Neuronal stem cell (in vitro differentiated cells): ENCODE measurements around the gene PTPRM.

Experiments
- DNase-seq: peaks from one replicate; pipeline ENCODE4 v3.0.0-alpha.2; 2013; ENCODE audit warnings: low spot score
- H2AFZ ChIP-seq: one replicate; pipeline ENCODE4 v1.6.1; 2013; ENCODE audit warnings: mild to moderate bottlenecking, low read length, inconsistent platforms
- H2AK5ac ChIP-seq: 2 replicates; pipeline ENCODE4 v1.6.1; 2013; ENCODE audit warnings: low read depth, mild to moderate bottlenecking, inconsistent platforms, low read length, moderate library complexity, mixed read lengths
- H2BK120ac ChIP-seq: 2 replicates; pipeline ENCODE4 v1.6.1; 2013; ENCODE audit warnings: low read depth, mild to moderate bottlenecking, inconsistent platforms, low read length, moderate library complexity, mixed read lengths
- H2BK12ac ChIP-seq: one replicate; pipeline ENCODE4 v1.6.1; 2013; ENCODE audit warnings: low read length, inconsistent platforms
- H2BK15ac ChIP-seq: 2 replicates; pipeline ENCODE4 v1.6.1; 2013; ENCODE audit warnings: mild to moderate bottlenecking, low read length, inconsistent platforms, mixed read lengths
- H2BK5ac ChIP-seq: one replicate; pipeline ENCODE4 v1.6.1; 2013; ENCODE audit warnings: inconsistent platforms, mild to moderate bottlenecking, low read length, moderate library complexity
- H3K14ac ChIP-seq: one replicate; pipeline ENCODE4 v1.6.1; 2013; ENCODE audit warnings: low read length, inconsistent platforms
- H3K18ac ChIP-seq: 2 replicates; pipeline ENCODE4 v1.6.1; 2013; ENCODE audit warnings: low read length, inconsistent platforms
- H3K23ac ChIP-seq: 2 replicates; pipeline ENCODE4 v1.6.1; 2013; ENCODE audit warnings: low read depth, mild to moderate bottlenecking, mixed read lengths, low read length, inconsistent platforms; ENCODE audit not compliant: poor library complexity
- H3K27ac ChIP-seq: replicated peaks from 3 replicates; pipeline ENCODE4 v1.5.1; 2013; ENCODE audit warnings: low read length, inconsistent platforms
- H3K27me3 ChIP-seq, 3 experiments: 2 replicates each; pipeline ENCODE4 v1.6.1; 2013; ENCODE audit warnings: low read length in 3 of 3, mild to moderate bottlenecking in 2 of 3, inconsistent platforms in 1 of 3, low read depth in 1 of 3, mixed read lengths in 1 of 3, moderate library complexity in 1 of 3; ENCODE audit not compliant: control insufficient read depth in 3 of 3, insufficient read depth in 3 of 3
- H3K36me3 ChIP-seq, 2 donors: replicated peaks in 1 of 2; 2 replicates each; pipeline ENCODE4 v1.6.1; 2013; ENCODE audit warnings: low read length in 2 of 2; ENCODE audit not compliant: control insufficient read depth in 2 of 2, insufficient read depth in 2 of 2
- H3K4ac ChIP-seq: 2 replicates; pipeline ENCODE4 v1.6.1; 2013; ENCODE audit warnings: inconsistent platforms, mild to moderate bottlenecking, low read length, moderate library complexity
- H3K4me1 ChIP-seq, 2 donors: 1 replicate in 1 of 2; 2 replicates in 1 of 2; pipeline ENCODE4 v1.6.1; 2013; ENCODE audit warnings: low read length in 2 of 2, low read depth in 1 of 2; ENCODE audit not compliant: control insufficient read depth in 2 of 2, insufficient read depth in 1 of 2
- H3K4me2 ChIP-seq: one replicate; pipeline ENCODE4 v1.6.1; 2013; ENCODE audit warnings: mild to moderate bottlenecking, low read length, inconsistent platforms; ENCODE audit not compliant: insufficient read depth, poor library complexity, severe bottlenecking
- H3K4me3 ChIP-seq, 2 donors: 2 replicates each; pipeline ENCODE4 v1.5.1; 2013; ENCODE audit warnings: low read length in 2 of 2, mild to moderate bottlenecking in 2 of 2, inconsistent platforms in 1 of 2, moderate library complexity in 1 of 2
- H3K79me1 ChIP-seq: one replicate; pipeline ENCODE4 v1.6.1; 2013; ENCODE audit warnings: low read depth, mild to moderate bottlenecking, inconsistent platforms, low read length, moderate library complexity
- H3K9ac ChIP-seq: one replicate; pipeline ENCODE4 v1.6.1; 2013; ENCODE audit warnings: mild to moderate bottlenecking, low read depth, low read length, inconsistent platforms; ENCODE audit not compliant: poor library complexity
- H3K9me3 ChIP-seq, 2 donors: replicated peaks in 1 of 2; 2 replicates each; pipeline versions ENCODE3 to v1.6.1; 2013; ENCODE audit warnings: low read length in 2 of 2, mild to moderate bottlenecking in 2 of 2, inconsistent platforms in 1 of 2, low read depth in 1 of 2, mixed read lengths in 1 of 2, moderate library complexity in 1 of 2; ENCODE audit not compliant: control insufficient read depth in 2 of 2, insufficient read depth in 1 of 2
- H4K8ac ChIP-seq: one replicate; pipeline ENCODE4 v1.6.1; 2013; ENCODE audit warnings: low read depth, mild to moderate bottlenecking, inconsistent platforms, low read length, moderate library complexity
- H4K91ac ChIP-seq: one replicate; pipeline ENCODE4 v1.6.1; 2013; ENCODE audit warnings: low read length, low read depth, mild to moderate bottlenecking, inconsistent platforms; ENCODE audit not compliant: poor library complexity
- WGBS, 2 donors: extraction: QIAGEN DNeasy Blood & Tissue Kit; methylation state at CpG; one replicate each; pipeline ENCODE4 v1.1.7; 2013; ENCODE audit warnings: missing lambda C conversion rate in 2 of 2, mixed read lengths in 1 of 2; ENCODE audit not compliant: insufficient read length in 2 of 2, insufficient replicate concordance in 1 of 2; ENCODE audit errors: extremely low coverage in 2 of 2; 5-methylcytosine and 5-hydroxymethylcytosine counted together

Gene PTPRM

DNA sequence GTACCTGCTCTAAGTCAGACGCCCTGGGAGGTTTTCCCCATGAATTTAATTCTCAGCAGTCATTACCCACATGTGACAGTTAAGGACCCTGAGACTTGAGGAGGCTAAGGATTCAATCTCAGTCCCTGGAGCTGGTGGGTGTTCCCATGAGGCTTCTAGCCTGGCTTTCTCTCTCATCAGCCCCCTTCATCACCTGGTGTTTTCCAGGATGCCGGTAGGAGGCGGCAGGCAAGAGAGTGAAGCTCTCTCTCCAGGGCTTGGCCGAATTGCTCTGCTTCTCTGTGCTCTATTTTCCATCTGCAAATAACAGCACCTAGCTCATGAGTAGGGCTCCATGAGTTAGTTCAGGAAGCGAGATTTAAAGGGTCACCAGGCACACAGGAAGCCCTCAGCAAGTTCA is 241.9 kb downstream of the PTPRM start:
- Histone ChIP-seq H4K8ac (no peak overlapping the region), H3K4me2 (no peak overlapping the region), H3K27me3 (no peaks in the 10 kb centered on the region), H3K4ac (no peak overlapping the region), H3K14ac (no peak overlapping the region), H2BK5ac (no peak overlapping the region), H2AFZ (no peak overlapping the region), H2BK120ac (no peak overlapping the region), H3K18ac (peak overlapping the region; percentile 72), H3K4me3 (no peak overlapping the region), H3K79me1 (no peaks in the 10 kb centered on the region), H3K23ac (peak overlapping the region; percentile 28), H2AK5ac (no peak overlapping the region), H4K91ac (no peak overlapping the region), H2BK12ac (no peak overlapping the region), H3K27ac (no peak overlapping the region), H2BK15ac (no peak overlapping the region), H3K36me3 (no peaks in the 10 kb centered on the region), H3K9ac (no peak overlapping the region), H3K4me1 (peaks cover 5 to 10% of the 10 kb centered on the region in 2 donors), H3K9me3 (peaks cover under 1 to 15% of the 10 kb centered on the region in 2 donors)
- WGBS, 2 donors: no CpG with 5 or more reads among the region's 5 CpGs
- DNase-seq: no peak

- H3K4me3 ChIP-seq: no peak overlapping the region
- no peak overlapping the region for H3K27ac ChIP-seq
Observed at GRCh38 chr18:7809455-7809854, 242.3 kb downstream of the PTPRM start.

GRCh38 chr18:7809978-7810377 is 242.9 kb downstream of the PTPRM start:
- H3K9ac ChIP-seq: no peak overlapping the region
- no peak for DNase-seq
- H3K4me2 ChIP-seq: no peak overlapping the region
- H3K23ac ChIP-seq: no peak overlapping the region
- no peak overlapping the region for H3K4me3 ChIP-seq
- H2BK12ac ChIP-seq: no peak overlapping the region
- no peak overlapping the region for H2BK15ac ChIP-seq
- H3K4ac ChIP-seq: no peak overlapping the region
- no peak overlapping the region for H2AFZ ChIP-seq
- H3K27ac ChIP-seq: no peak overlapping the region
- H4K91ac ChIP-seq: no peak overlapping the region
- H3K18ac ChIP-seq: no peak overlapping the region
- no peaks in the 10 kb centered on the region for H3K36me3 ChIP-seq
- H2AK5ac ChIP-seq: no peak overlapping the region
- H3K27me3 ChIP-seq: no peaks in the 10 kb centered on the region
- peaks cover 7 to 25% of the 10 kb centered on the region in 2 donors for H3K9me3 ChIP-seq
- H2BK5ac ChIP-seq: no peak overlapping the region
- H3K4me1 ChIP-seq: peaks cover 5 to 10% of the 10 kb centered on the region in 2 donors
- no peaks in the 10 kb centered on the region for H3K79me1 ChIP-seq
- H4K8ac ChIP-seq: no peak overlapping the region
- H2BK120ac ChIP-seq: no peak overlapping the region
- no CpG with 5 or more reads among the region's 5 CpGs for WGBS, 2 donors
- no peak overlapping the region for H3K14ac ChIP-seq

More at GRCh38 chr18:7809455-7809854, 242.3 kb downstream of the PTPRM start:
- WGBS, 2 donors: no CpG with 5 or more reads among the region's 6 CpGs
- Histone ChIP-seq H3K79me1 (no peaks in the 10 kb centered on the region), H3K27me3 (no peaks in the 10 kb centered on the region), H3K14ac (no peak overlapping the region), H3K36me3 (no peaks in the 10 kb centered on the region), H3K18ac (peak overlapping the region; percentile 72), H2BK12ac (no peak overlapping the region), H4K8ac (no peak overlapping the region), H3K9ac (peak overlapping the region; percentile 45), H3K23ac (peak overlapping the region; percentile 28), H4K91ac (no peak overlapping the region), H3K4ac (no peak overlapping the region), H2BK120ac (no peak overlapping the region), H2BK5ac (no peak overlapping the region), H2AK5ac (no peak overlapping the region), H2BK15ac (no peak overlapping the region), H3K4me2 (no peak overlapping the region), H3K4me1 (peaks cover 5 to 10% of the 10 kb centered on the region in 2 donors), H3K9me3 (peaks cover 5 to 19% of the 10 kb centered on the region in 2 donors), H2AFZ (no peak overlapping the region)
- no peak for DNase-seq

- Histone ChIP-seq H3K18ac (no peak overlapping the region), H3K14ac (no peak overlapping the region), H2AK5ac (no peak overlapping the region), H2BK15ac (no peak overlapping the region), H3K4me2 (no peak overlapping the region), H3K27me3 (no peaks in the 10 kb centered on the region), H4K91ac (no peak overlapping the region), H3K79me1 (no peaks in the 10 kb centered on the region), H2BK120ac (no peak overlapping the region), H3K4me1 (peaks cover 5 to 10% of the 10 kb centered on the region in 2 donors), H3K36me3 (no peaks in the 10 kb centered on the region), H3K4me3 (no peak overlapping the region), H3K9ac (no peak overlapping the region), H3K23ac (no peak overlapping the region), H3K4ac (no peak overlapping the region), H2AFZ (no peak overlapping the region), H3K27ac (no peak overlapping the region), H2BK12ac (no peak overlapping the region), H4K8ac (no peak overlapping the region), H3K9me3 (peaks cover 9 to 32% of the 10 kb centered on the region in 2 donors), H2BK5ac (no peak overlapping the region)
- DNase-seq: no peak
- WGBS, 2 donors: no CpG with 5 or more reads among the region's 3 CpGs
Observed at GRCh38 chr18:7812431-7813063, 245.4 kb downstream of the PTPRM start.
